GM12892 (cell line): ENCODE measurements around the gene EXOC3L1.

Experiments
- POLR2A ChIP-seq: IDR thresholded peaks from 2 replicates; pipeline ENCODE4 v1.6.1; 2011; ENCODE audit warnings: low read depth, low read length, control low read depth
- POLR2AphosphoS5 ChIP-seq: IDR thresholded peaks from 2 replicates; pipeline ENCODE4 v1.6.1; 2011; ENCODE audit warnings: low read depth, low read length, control low read depth

- TF ChIP-seq POLR2A (no peak), POLR2AphosphoS5 (no peak)
Measured at GRCh38 chr16:67162506-67163163, 27.3 kb downstream of the EXOC3L1 start.
